Fibroblast of lung (primary cell): Measurements from ENCODE around the gene TMEM140.

Source experiments
- CTCF ChIP-seq, 2 donors: IDR thresholded peaks in 1 of 2; conservative IDR thresholded peaks in 1 of 2; 1 replicate in 1 of 2; 2 replicates in 1 of 2; pipeline ENCODE4 v1.5.1; 2011 to 2012; ENCODE audit warnings: low read length in 2 of 2, control low read depth in 1 of 2, inconsistent platforms in 1 of 2, low read depth in 1 of 2, mild to moderate bottlenecking in 1 of 2
- EZH2 ChIP-seq: IDR thresholded peaks from 2 replicates; pipeline ENCODE4 v1.5.1; 2012; ENCODE audit warnings: low read length, control low read depth, mild to moderate bottlenecking; ENCODE audit errors: missing control alignments

- peak; percentile 47 to 60 for TF ChIP-seq CTCF (conservative IDR thresholded peaks at IDR 0.05 in 1 of 2, IDR thresholded peaks at IDR 0.05 in 1 of 2; ENCODE audit: low read depth in 1 of 2, low read length in 2 of 2)
- no peak for TF ChIP-seq EZH2
Measured at GRCh38 chr7:135170274-135170997, 22.6 kb downstream of the TMEM140 start, which contains the start of gene CYREN.
